Neural progenitor cell (in vitro differentiated cells): ENCODE measurements around the gene TSHZ3.

Source experiments
- CTCF ChIP-seq: fragments of 200-600 bp; sonication (generic); IDR thresholded peaks from 2 replicates; pipeline ENCODE4 v1.5.1; 2017; ENCODE audit warnings: antibody characterized with exemption, mild to moderate bottlenecking
- EZH2 ChIP-seq: fragments of 200-600 bp; sonication (generic); IDR thresholded peaks from 2 replicates; pipeline ENCODE4 v1.6.1; 2017; ENCODE audit warnings: antibody characterized with exemption, mild to moderate bottlenecking, moderate library complexity

GRCh38 chr19:31334849-31335624, 14.2 kb downstream of the TSHZ3 start:
- TF ChIP-seq CTCF = no peak
- no peak for TF ChIP-seq EZH2
